Mesendoderm (in vitro differentiated cells): ENCODE measurements around the gene SH2D2A.

Experiments
- DNase-seq: peaks from one replicate; pipeline ENCODE4 v3.0.0; 2013
- H2AK5ac ChIP-seq: 2 replicates; pipeline ENCODE4 v1.6.1; 2013; ENCODE audit warnings: low read length, inconsistent platforms
- H2BK120ac ChIP-seq: 2 replicates; pipeline ENCODE4 v1.6.1; 2013; ENCODE audit warnings: low read depth, mild to moderate bottlenecking, low read length, moderate library complexity, mixed read lengths
- H2BK15ac ChIP-seq: replicated peaks from 2 replicates; pipeline ENCODE4 v1.6.1; 2013; ENCODE audit warnings: low read depth, mild to moderate bottlenecking, moderate library complexity
- H2BK5ac ChIP-seq: 2 replicates; pipeline ENCODE4 v1.6.1; 2013; ENCODE audit warnings: low read length, inconsistent platforms
- H3K18ac ChIP-seq: 2 replicates; pipeline ENCODE4 v1.6.1; 2013; ENCODE audit warnings: mild to moderate bottlenecking, low read length, mixed read lengths
- H3K23ac ChIP-seq: one replicate; pipeline ENCODE4 v1.6.1; 2013; ENCODE audit warnings: low read length
- H3K27ac ChIP-seq: 2 replicates; pipeline ENCODE4 v1.5.1; 2013; ENCODE audit warnings: low read depth, mild to moderate bottlenecking, inconsistent platforms, low read length, moderate library complexity
- H3K27me3 ChIP-seq: 2 replicates; pipeline ENCODE4 v1.6.1; 2013; ENCODE audit warnings: low read length, control low read depth, mild to moderate bottlenecking, inconsistent platforms; ENCODE audit not compliant: insufficient read depth, poor library complexity
- H3K36me3 ChIP-seq: 2 replicates; pipeline ENCODE4 v1.6.1; 2013; ENCODE audit warnings: low read length, inconsistent platforms; ENCODE audit not compliant: control insufficient read depth, insufficient read depth
- H3K4ac ChIP-seq: one replicate; pipeline ENCODE4 v1.6.1; 2013; ENCODE audit warnings: low read depth, mild to moderate bottlenecking, low read length, moderate library complexity
- H3K4me1 ChIP-seq: 2 replicates; pipeline ENCODE4 v1.6.1; 2013; ENCODE audit warnings: low read depth, low read length, inconsistent platforms; ENCODE audit not compliant: control insufficient read depth
- H3K4me2 ChIP-seq: 2 replicates; pipeline ENCODE4 v1.6.1; 2013; ENCODE audit warnings: low read length
- H3K4me3 ChIP-seq: 2 replicates; pipeline ENCODE4 v1.5.1; 2013; ENCODE audit warnings: mild to moderate bottlenecking, low read length
- H3K56ac ChIP-seq: one replicate; pipeline ENCODE4 v1.6.1; 2013; ENCODE audit warnings: low read length
- H3K79me1 ChIP-seq: 2 replicates; pipeline ENCODE4 v1.6.1; 2013; ENCODE audit warnings: low read length, inconsistent platforms
- H3K79me2 ChIP-seq: 2 replicates; pipeline ENCODE4 v1.6.1; 2013; ENCODE audit warnings: mild to moderate bottlenecking, low read length; ENCODE audit not compliant: control insufficient read depth, insufficient read depth
- H3K9ac ChIP-seq: 2 replicates; pipeline ENCODE4 v1.6.1; 2013; ENCODE audit warnings: low read length, inconsistent platforms
- H4K5ac ChIP-seq: one replicate; pipeline ENCODE4 v1.6.1; 2013; ENCODE audit warnings: low read length
- H4K8ac ChIP-seq: one replicate; pipeline ENCODE4 v1.6.1; 2013; ENCODE audit warnings: low read depth, mild to moderate bottlenecking, control low read depth, low read length, moderate library complexity
- WGBS: extraction: QIAGEN DNeasy Blood & Tissue Kit; methylation state at CpG from one replicate; pipeline ENCODE4 v1.1.7; 2013; ENCODE audit warnings: low lambda C conversion rate, missing lambda C conversion rate; ENCODE audit not compliant: insufficient coverage; ENCODE audit errors: extremely low coverage; 5-methylcytosine and 5-hydroxymethylcytosine counted together

Gene SH2D2A

DNA sequence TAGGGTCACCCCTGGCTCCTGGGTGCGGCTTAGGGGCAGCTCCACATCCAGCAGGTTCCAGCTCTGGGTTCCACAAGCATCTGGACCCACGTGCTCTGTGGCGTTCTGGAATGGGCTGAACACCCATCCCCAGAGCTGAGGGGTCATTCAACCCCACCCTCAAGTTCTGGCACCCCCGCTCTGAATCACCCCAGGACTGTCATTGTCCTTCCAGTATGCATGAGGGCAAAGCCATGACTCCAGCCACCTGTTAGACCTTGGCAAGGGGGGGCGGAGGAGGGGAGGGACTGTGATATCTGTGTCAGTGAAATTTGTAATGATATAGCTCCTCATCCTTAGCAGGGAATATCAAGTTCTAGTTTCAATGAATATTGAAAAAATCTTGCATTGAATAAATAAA, 30.0 kb upstream of the SH2D2A start:
- Histone ChIP-seq H4K5ac (no peak overlapping the region), H2BK5ac (no peak overlapping the region), H2BK120ac (no peak overlapping the region), H3K56ac (no peak overlapping the region), H3K27ac (no peak overlapping the region), H3K79me2 (no peaks in the 10 kb centered on the region), H3K9ac (no peak overlapping the region), H3K23ac (no peak overlapping the region), H3K4me2 (no peak overlapping the region), H3K4ac (no peak overlapping the region), H3K79me1 (no peaks in the 10 kb centered on the region), H3K27me3 (peaks cover 45% of the 10 kb centered on the region), H3K18ac (no peak overlapping the region), H3K4me1 (no peaks in the 10 kb centered on the region), H2BK15ac (no peak overlapping the region), H3K36me3 (no peaks in the 10 kb centered on the region), H2AK5ac (no peak overlapping the region), H4K8ac (no peak overlapping the region), H3K4me3 (no peak overlapping the region)
- WGBS: no CpG with 5 or more reads among the region's 5 CpGs
- DNase-seq: no peak

DNA sequence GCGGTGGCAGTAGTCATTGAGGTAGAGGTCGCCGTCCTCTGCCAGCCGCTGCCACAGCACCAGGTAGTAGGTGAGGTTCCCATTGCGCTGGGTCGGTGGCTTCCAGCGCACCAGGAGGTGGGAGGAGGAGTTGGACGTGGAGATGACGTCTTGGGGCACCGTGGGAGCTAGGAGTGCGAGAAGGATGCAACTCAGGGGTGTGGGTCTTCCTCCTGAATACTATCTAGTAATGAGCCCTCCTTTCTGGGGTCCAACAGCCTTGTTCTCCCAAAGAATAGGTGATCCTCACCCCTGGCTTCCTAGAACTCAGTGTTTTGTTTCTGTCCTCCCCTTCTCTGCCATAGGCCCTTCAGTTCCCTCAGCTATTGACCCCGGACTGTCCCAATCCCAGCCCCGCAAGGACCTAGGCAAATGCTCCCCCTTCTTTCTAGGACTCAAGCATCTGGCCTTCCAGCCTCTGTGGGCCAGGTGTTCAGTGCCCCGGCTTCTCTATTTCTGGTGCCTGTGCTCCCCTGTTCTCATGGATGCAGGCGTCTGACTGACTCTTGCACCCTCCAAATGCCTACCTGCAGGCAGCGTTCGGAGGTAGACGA, 29.4 kb upstream of the SH2D2A start:
- DNase-seq: no peak
- no peak overlapping the region for H3K4me2 ChIP-seq
- no peaks in the 10 kb centered on the region for H3K79me1 ChIP-seq
- no peak overlapping the region for H3K4me3 ChIP-seq
- no peak overlapping the region for H4K5ac ChIP-seq
- no peaks in the 10 kb centered on the region for H3K4me1 ChIP-seq
- H2BK15ac ChIP-seq: no peak overlapping the region
- H2BK5ac ChIP-seq: no peak overlapping the region
- no peak overlapping the region for H3K18ac ChIP-seq
- H2BK120ac ChIP-seq: no peak overlapping the region
- H3K4ac ChIP-seq: no peak overlapping the region
- H3K36me3 ChIP-seq: no peaks in the 10 kb centered on the region
- no CpG with 5 or more reads among the region's 18 CpGs for WGBS
- peaks cover 45% of the 10 kb centered on the region for H3K27me3 ChIP-seq
- no peaks in the 10 kb centered on the region for H3K79me2 ChIP-seq
- H2AK5ac ChIP-seq: no peak overlapping the region
- no peak overlapping the region for H3K9ac ChIP-seq
- no peak overlapping the region for H3K56ac ChIP-seq
- H3K23ac ChIP-seq: no peak overlapping the region
- H3K27ac ChIP-seq: no peak overlapping the region
- H4K8ac ChIP-seq: no peak overlapping the region

DNA sequence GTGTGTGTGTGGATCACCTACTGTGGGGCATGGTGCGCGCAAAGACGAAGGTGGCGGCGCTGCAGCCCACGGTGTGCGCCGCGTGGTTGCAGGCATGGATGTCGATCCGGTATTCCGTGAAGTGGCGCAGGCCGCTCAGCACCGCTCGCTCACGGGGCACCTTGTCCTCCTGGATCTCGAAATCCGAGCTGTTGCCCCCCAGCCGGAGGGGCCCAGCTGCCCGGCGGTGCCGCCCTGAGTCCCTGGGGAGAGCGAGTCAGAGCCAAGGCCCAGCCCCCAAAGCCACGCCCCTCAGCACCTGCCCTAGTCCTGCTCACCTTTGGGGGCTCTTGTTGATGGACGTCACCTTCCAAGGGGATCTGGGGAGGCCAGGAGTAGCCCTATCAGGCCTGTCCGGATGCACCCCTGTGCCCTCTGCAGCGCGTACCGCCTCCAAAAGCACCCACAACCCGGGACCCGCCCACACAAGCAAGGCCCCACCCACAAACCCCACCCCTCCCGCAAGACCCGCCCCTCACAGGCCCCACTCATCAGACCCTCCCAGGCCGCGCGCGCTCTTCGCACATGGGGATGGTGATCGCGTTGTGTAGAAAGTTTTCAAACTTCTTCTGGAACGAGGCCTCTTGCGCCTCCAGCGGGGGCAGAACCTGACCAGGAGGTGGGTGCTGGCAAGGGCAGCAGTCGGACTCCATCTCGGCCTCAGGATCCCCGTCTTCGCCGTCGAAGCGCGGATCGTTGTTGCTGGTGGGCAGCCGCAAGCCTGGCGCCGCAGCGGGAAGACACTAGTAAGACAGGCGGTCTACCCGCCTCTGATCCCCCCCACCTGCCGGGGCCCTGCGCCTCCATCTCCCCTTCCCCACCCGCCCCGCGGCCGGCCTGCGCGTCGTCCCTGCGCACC, 28.7 kb upstream of the SH2D2A start:
- no peak overlapping the region for H3K18ac ChIP-seq
- H3K23ac ChIP-seq: no peak overlapping the region
- no peak overlapping the region for H2AK5ac ChIP-seq
- H2BK120ac ChIP-seq: no peak overlapping the region
- no peaks in the 10 kb centered on the region for H3K4me1 ChIP-seq
- no peak overlapping the region for H4K5ac ChIP-seq
- no CpG with 5 or more reads among the region's 69 CpGs for WGBS
- H2BK15ac ChIP-seq: no peak overlapping the region
- peak overlapping the region; percentile 3 for H3K4me2 ChIP-seq
- no peak overlapping the region for H3K9ac ChIP-seq
- H4K8ac ChIP-seq: no peak overlapping the region
- H3K4ac ChIP-seq: no peak overlapping the region
- H3K27me3 ChIP-seq: peaks cover 45% of the 10 kb centered on the region
- H2BK5ac ChIP-seq: no peak overlapping the region
- H3K36me3 ChIP-seq: no peaks in the 10 kb centered on the region
- no peak overlapping the region for H3K27ac ChIP-seq
- no peak for DNase-seq
- no peaks in the 10 kb centered on the region for H3K79me2 ChIP-seq
- no peak overlapping the region for H3K56ac ChIP-seq
- H3K79me1 ChIP-seq: no peaks in the 10 kb centered on the region
- H3K4me3 ChIP-seq: no peak overlapping the region

DNA sequence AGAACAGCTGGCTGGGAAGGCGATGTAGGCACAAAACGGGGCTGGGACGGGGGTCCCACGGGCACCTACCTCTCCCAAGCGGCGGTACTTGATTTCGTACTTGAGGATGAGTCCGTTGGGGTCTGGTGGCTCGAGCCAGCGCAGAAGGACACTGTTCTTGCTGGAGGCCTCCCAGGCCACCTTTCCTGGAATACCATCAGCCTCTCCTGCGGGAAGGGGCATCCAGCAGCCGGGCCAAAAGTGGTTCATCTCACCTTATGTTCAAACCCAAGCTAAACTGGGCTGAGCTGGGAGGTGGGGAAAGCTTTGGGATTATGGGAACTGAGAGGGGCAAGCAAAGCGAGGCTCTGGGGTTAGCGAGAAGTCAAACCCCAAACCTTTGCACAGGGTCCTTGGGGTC, 28.0 kb upstream of the SH2D2A start:
- Histone ChIP-seq H4K5ac (no peak overlapping the region), H3K23ac (no peak overlapping the region), H3K18ac (no peak overlapping the region), H2AK5ac (no peak overlapping the region), H2BK15ac (no peak overlapping the region), H2BK120ac (no peak overlapping the region), H3K4me1 (no peaks in the 10 kb centered on the region), H3K9ac (no peak overlapping the region), H3K36me3 (no peaks in the 10 kb centered on the region), H2BK5ac (no peak overlapping the region), H3K56ac (no peak overlapping the region), H3K79me1 (no peaks in the 10 kb centered on the region), H3K27me3 (peaks cover 45% of the 10 kb centered on the region), H3K4ac (no peak overlapping the region), H4K8ac (no peak overlapping the region), H3K4me2 (no peak overlapping the region), H3K4me3 (no peak overlapping the region), H3K79me2 (no peaks in the 10 kb centered on the region), H3K27ac (no peak overlapping the region)
- DNase-seq: no peak
- WGBS: no CpG with 5 or more reads among the region's 14 CpGs

DNA sequence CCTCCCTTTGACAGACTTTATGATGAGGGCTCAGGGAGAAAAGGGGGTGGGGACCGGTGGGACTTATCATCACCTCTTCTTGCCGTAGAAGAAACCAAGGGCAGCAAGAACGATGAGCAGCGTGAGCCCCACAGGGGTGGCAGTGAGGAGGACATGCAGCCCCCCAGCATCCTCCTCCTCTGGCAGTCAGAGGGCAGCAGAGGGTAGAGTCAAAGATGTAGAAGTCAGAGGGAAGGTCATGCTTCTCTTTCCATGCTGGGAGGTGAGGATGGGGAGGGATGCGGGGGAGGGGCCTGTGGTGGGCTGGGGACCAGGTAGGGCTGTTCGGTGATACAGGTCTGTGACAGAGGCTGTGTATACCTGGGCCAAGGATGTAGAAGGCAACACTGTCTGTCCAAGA, 27.5 kb upstream of the SH2D2A start:
- Histone ChIP-seq H2BK5ac (no peak overlapping the region), H4K8ac (no peak overlapping the region), H3K4ac (no peak overlapping the region), H3K56ac (no peak overlapping the region), H3K79me2 (no peaks in the 10 kb centered on the region), H3K36me3 (no peaks in the 10 kb centered on the region), H2BK120ac (no peak overlapping the region), H2BK15ac (no peak overlapping the region), H3K23ac (no peak overlapping the region), H3K9ac (no peak overlapping the region), H3K79me1 (no peaks in the 10 kb centered on the region), H3K4me1 (no peaks in the 10 kb centered on the region), H3K4me3 (no peak overlapping the region), H4K5ac (no peak overlapping the region), H3K27ac (no peak overlapping the region), H3K4me2 (no peak overlapping the region), H3K18ac (no peak overlapping the region), H2AK5ac (no peak overlapping the region), H3K27me3 (peaks cover 41% of the 10 kb centered on the region)
- no peak for DNase-seq
- no CpG with 5 or more reads among the region's 6 CpGs for WGBS
